ENCODE measurements around the gene FBXO24. TPM values are rescaled to one million over a fixed set of nuclear protein-coding genes. Genes with fewer than 3 reads are reported as not detected.

FBXO24 gene
- total and polyA plus RNA-seq, 2 of the 8 experiments (the other 6 are each of a cell fraction or from before 2014, with no cell fraction given), result 0.35 to 0.57 TPM

DNA sequence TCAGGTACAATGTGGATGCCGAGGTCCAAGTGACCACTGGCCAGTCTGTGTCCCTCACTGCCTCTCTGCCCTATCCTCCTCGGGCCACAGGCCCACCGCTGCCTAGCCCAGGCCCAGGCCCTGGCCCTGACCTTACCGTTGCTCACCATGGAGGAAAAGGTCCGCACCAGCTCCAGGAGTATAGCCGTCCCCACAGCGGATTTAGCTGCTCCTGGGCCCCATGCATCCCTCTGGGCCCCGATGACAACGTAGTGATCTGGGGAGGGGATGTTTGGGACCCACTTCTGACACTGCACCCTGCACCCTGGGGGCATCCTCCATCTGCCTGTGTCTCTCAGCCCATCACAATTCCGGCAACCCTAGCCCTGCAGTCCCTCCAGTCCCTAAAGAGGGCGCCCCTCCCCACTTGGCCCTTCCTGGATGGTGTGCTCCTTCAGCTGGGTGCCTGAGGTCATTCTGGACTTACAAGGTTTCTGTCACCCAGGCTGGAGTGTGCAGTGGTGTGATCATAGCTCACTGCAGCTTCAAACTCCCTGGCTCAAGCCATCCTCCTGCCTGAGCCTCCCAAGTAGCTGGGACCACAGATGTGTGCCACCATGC lies 43.1 kb downstream of the FBXO24 start:
- POLR2A ChIA-PET (ENCODE audit: partially characterized antibody), result interaction anchor here (0.7 to 2.9 kb wide), 12 partner anchors 9 to 91 kb away, joined by 3 to 20 read pairs (median 4); partner anchors contain the start of genes EPO, MOSPD3 and TFR2
- H4K5ac ChIP-seq (ENCODE audit: insufficient read length, low read depth, low read length), result no peak overlapping the region

More for the DNA sequence above, 43.1 kb downstream of the FBXO24 start:
- Histone ChIP-seq H3K4me1 (replicated peaks in 1 of 4; ENCODE audit: control insufficient read depth in 3 of 4, insufficient read depth in 4 of 4, low read length in 3 of 4) (peaks cover 0 to 14% (median 9%) of the 10 kb centered on the region in 4 experiments; a peak in 6 of 7 replicates), H2BK20ac (ENCODE audit: low read length) (no peak overlapping the region), H3K9me3 (ENCODE audit: insufficient read depth in 2 of 2, low read depth in 1 of 2, low read length in 1 of 2) (no peaks in the 10 kb centered on the region), H4K20me1 (replicated peaks in 1 of 2; ENCODE audit: control insufficient read depth in 1 of 2, insufficient read depth in 2 of 2, low read length in 2 of 2) (peaks cover 1 to 2% of the 10 kb centered on the region in 2 experiments), H2BK12ac (ENCODE audit: low read depth, low read length) (no peak overlapping the region), H2AFZ (ENCODE audit: low read length) (no peak overlapping the region), H2BK120ac (replicated peaks; ENCODE audit: low read depth, low read length) (no peak overlapping the region), H2BK15ac (ENCODE audit: low read length) (no peak overlapping the region), H3K4me2 (ENCODE audit: insufficient read depth in 1 of 2, low read depth in 2 of 2, low read length in 2 of 2) (no peak overlapping the region), H3K27me3 (replicated peaks in 1 of 4; ENCODE audit: control insufficient read depth in 3 of 4, extremely low read depth in 1 of 4, insufficient read depth in 3 of 4, low read length in 3 of 4) (peaks cover 0 to 20% (median 10%) of the 10 kb centered on the region in 4 experiments; a peak in 6 of 7 replicates), H3K27ac (ENCODE audit: low read depth, low read length) (no peak overlapping the region), H2AK5ac (ENCODE audit: low read depth, low read length) (no peak overlapping the region), H4K91ac (replicated peaks; ENCODE audit: insufficient read length, low read length) (no peak overlapping the region), H3K4me3 (ENCODE audit: extremely low read depth in 1 of 4, insufficient read depth in 2 of 4, low read depth in 3 of 4, low read length in 4 of 4) (no peak overlapping the region), H3K36me3 (ENCODE audit: control insufficient read depth in 2 of 4, insufficient read depth in 4 of 4, low read length in 3 of 4) (no peaks in the 10 kb centered on the region), H3K23ac (ENCODE audit: insufficient read length) (no peak overlapping the region), H3K79me2 (ENCODE audit: control insufficient read depth in 1 of 2, insufficient read depth in 2 of 2, low read length in 2 of 2) (no peaks in the 10 kb centered on the region), H3K18ac (ENCODE audit: extremely low read depth, low read length) (peak overlapping the region; percentile 71; the same call in 1 of the 2 replicates), H3K79me1 (ENCODE audit: low read depth, low read length) (no peaks in the 10 kb centered on the region), H3K14ac (ENCODE audit: insufficient read length) (no peak overlapping the region), H4K8ac (ENCODE audit: extremely low read depth, insufficient read depth, low read length) (no peak overlapping the region), H3K56ac (replicated peaks; ENCODE audit: insufficient read length, low read depth, low read length) (no peak overlapping the region), H2BK5ac (ENCODE audit: low read depth, low read length) (no peak overlapping the region), H3K9ac (replicated peaks in 1 of 4; ENCODE audit: extremely low read depth in 1 of 4, low read depth in 3 of 4, low read length in 3 of 4) (no peak overlapping the region), H3K4ac (replicated peaks; ENCODE audit: insufficient read length, low read depth, low read length) (no peak overlapping the region), H3K23me2 (ENCODE audit: low read depth, low read length) (peaks cover 9% of the 10 kb centered on the region; the same call in 1 of the 2 replicates)
- CTCF ChIA-PET (ENCODE audit: partially characterized antibody), result interaction anchor here (0.6 to 4.8 kb wide), 39 partner anchors 10 to 223 kb away, joined by 3 to 73 read pairs (median 5); partner anchors contain the start of genes ACTL6B, FBXO24, GNB2 and MOSPD3
- 65% methylated on average over 11 of the region's 11 CpGs; no CpG with 5 or more reads in 1 of the 2 experiments for whole genome bisulfite sequencing, 2 experiments (ENCODE audit: extremely low coverage in 1 of 2, insufficient coverage in 1 of 2, insufficient read length in 1 of 2, insufficient replicate concordance in 2 of 2, low coverage in 1 of 2, low lambda C conversion rate in 2 of 2, missing lambda C conversion rate in 1 of 2)
- DNase-seq (ENCODE audit: low read depth in 1 of 2, low spot score in 2 of 2) (peak in 1 of 2 experiments; percentile 92), FAIRE-seq (no peak)
- TF ChIP-seq CTCF (IDR thresholded peaks at IDR 0.05; ENCODE audit: control extremely low read depth in 1 of 3, insufficient read depth in 1 of 3, low read depth in 1 of 3, low read length in 3 of 3) (peak; percentile 79 to 95 (median 93)), RBBP5 (IDR thresholded peaks at IDR 0.05; ENCODE audit: borderline replicate concordance, low read depth, low read length) (no peak), RAD21 (IDR thresholded peaks at IDR 0.05 in 1 of 2, conservative IDR thresholded peaks at IDR 0.05 in 1 of 2; ENCODE audit: low read depth in 2 of 2, low read length in 2 of 2) (peak; percentile 64 to 74), SIN3A (conservative IDR thresholded peaks at IDR 0.05 in 1 of 2, IDR thresholded peaks at IDR 0.05 in 1 of 2; ENCODE audit: low read depth in 1 of 2, low read length in 2 of 2) (peak in 1 of 2 experiments; percentile 54; a peak in 1 of 4 replicates)
- TF ChIP-seq, protein P1, sequence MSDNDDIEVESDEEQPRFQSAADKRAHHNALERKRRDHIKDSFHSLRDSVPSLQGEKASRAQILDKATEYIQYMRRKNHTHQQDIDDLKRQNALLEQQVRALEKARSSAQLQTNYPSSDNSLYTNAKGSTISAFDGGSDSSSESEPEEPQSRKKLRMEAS (IDR thresholded peaks at IDR 0.05), result 0 out of 2 replicates have a peak, but pooled peaks have one; percentile 47

All from H1 (cell line).